HepG2 (cell line): ENCODE measurements around the gene DCDC1. TPM values are rescaled to one million over a fixed set of nuclear protein-coding genes. Genes with fewer than 3 reads are reported as not detected.

Source experiments
- ATAC-seq: fragments of 200-7000 bp; cut with Tn5 transposase; 3 replicates; pipeline ENCODE4 v1.9.1; 2020; ENCODE audit warnings: mild to moderate bottlenecking, moderate library complexity
- BruUV-seq: library from RNA; stranded (reverse); fragments of 400-500 nt; replicated peaks from 2 replicates; lab custom pipeline; 2021; lab: Mats Ljungman, UMichigan
- CTCF ChIA-PET: fragments of 300-600 bp; formaldehyde crosslinking; extraction: SDS; loops from one replicate; lab custom pipeline; 2021; ENCODE audit warnings: low total read pairs, inconsistent platforms, low intra/inter-chr PET ratio; lab: Yijun Ruan, JAX
- POLR2A ChIA-PET: fragments of 350-600 bp; sonication (Branson Sonifier 250); formaldehyde crosslinking; loops from one replicate; lab custom pipeline; 2020; ENCODE audit warnings: antibody characterized with exemption, inconsistent platforms; lab: Yijun Ruan, JAX
- DNase-seq: peaks from one replicate; pipeline ENCODE4 v3.0.0-alpha.2; 2015; ENCODE audit warnings: low spot score
- FAIRE-seq: peaks from 3 replicates; lab custom pipeline; 2011; peaks lifted over from hg19 to GRCh38; lab: Jason Lieb, UNC
- H2AFZ ChIP-seq: one replicate; pipeline ENCODE4 v1.6.1; 2011; ENCODE audit warnings: low read length, inconsistent platforms
- H3K27ac ChIP-seq: fragments of 300-600 bp; 3 replicates; pipeline ENCODE4 v1.8.0; 2011; ENCODE audit warnings: mixed run types, mild to moderate bottlenecking, mixed read lengths, low read length, inconsistent platforms; ENCODE audit not compliant: insufficient read depth; ENCODE audit errors: extremely low read length
- H3K27me3 ChIP-seq, 2 experiments: fragments of 200-600 bp in 1 of 2; 2 replicates in 1 of 2; 3 replicates in 1 of 2; pipeline versions ENCODE4 v1.6.0 to v1.8.0; 2011; ENCODE audit warnings: low read length in 2 of 2, mild to moderate bottlenecking in 2 of 2, moderate library complexity in 2 of 2, inconsistent platforms in 1 of 2; ENCODE audit not compliant: insufficient read depth in 2 of 2, control insufficient read depth in 1 of 2
- H3K36me3 ChIP-seq, 2 experiments: fragments of 200-600 bp in 1 of 2; replicated peaks in 1 of 2; 2 replicates in 1 of 2; 3 replicates in 1 of 2; pipeline versions ENCODE4 v1.5.1 to v1.8.0; 2011; ENCODE audit warnings: low read length in 2 of 2, inconsistent platforms in 1 of 2; ENCODE audit not compliant: insufficient read depth in 2 of 2, control insufficient read depth in 1 of 2
- H3K4me1 ChIP-seq: 2 replicates; pipeline ENCODE4 v1.5.1; 2012; ENCODE audit warnings: low read length, inconsistent platforms; ENCODE audit not compliant: insufficient read depth
- H3K4me2 ChIP-seq: 2 replicates; pipeline ENCODE4 v1.6.0; 2011; ENCODE audit warnings: low read depth, low read length, inconsistent platforms
- H3K4me3 ChIP-seq, 3 experiments: fragments of 200-600 bp in 1 of 3; sonication (generic), shearing (Covaris generic) in 1 of 3; replicated peaks in 1 of 3; 2 replicates each; pipeline ENCODE4 v1.5.1; 2011 to 2016; ENCODE audit warnings: low read length in 3 of 3, inconsistent platforms in 2 of 3, low read depth in 2 of 3, mild to moderate bottlenecking in 2 of 3, control low read depth in 1 of 3, mixed read lengths in 1 of 3; ENCODE audit not compliant: insufficient read depth in 1 of 3
- H3K79me2 ChIP-seq: one replicate; pipeline ENCODE4 v1.6.1; 2011; ENCODE audit warnings: low read length, inconsistent platforms; ENCODE audit not compliant: insufficient read depth
- H3K9ac ChIP-seq: 2 replicates; pipeline ENCODE4 v1.6.0; 2011; ENCODE audit warnings: mild to moderate bottlenecking, low read depth, low read length, inconsistent platforms; ENCODE audit not compliant: insufficient read depth
- H3K9me3 ChIP-seq: 2 replicates; pipeline ENCODE4 v1.5.1; 2012; ENCODE audit warnings: mild to moderate bottlenecking, low read length
- H4K20me1 ChIP-seq: 2 replicates; pipeline ENCODE4 v1.6.0; 2011; ENCODE audit warnings: inconsistent platforms, mild to moderate bottlenecking, low read length, moderate library complexity; ENCODE audit not compliant: insufficient read depth
- ARNT ChIP-seq: fragments of 450-650 bp; IDR thresholded peaks from 2 replicates; pipeline ENCODE4 v1.6.1; 2017
- ARNT2 ChIP-seq: sonication (generic); formaldehyde crosslinking; IDR thresholded peaks from 2 replicates; pipeline ENCODE4 v1.8.0; 2022; ENCODE audit warnings: mild to moderate bottlenecking, low read depth, missing genetic modification reagents, moderate library complexity
- ATM ChIP-seq: fragments of 450-650 bp; IDR thresholded peaks from 2 replicates; pipeline ENCODE4 v1.7.1; 2017; ENCODE audit warnings: mild to moderate bottlenecking, borderline replicate concordance
- CAMTA2 ChIP-seq: sonication (generic); formaldehyde crosslinking; IDR thresholded peaks from 2 replicates; pipeline ENCODE4 v1.4.0; 2020; ENCODE audit warnings: mild to moderate bottlenecking, missing genetic modification reagents, borderline replicate concordance
- GMEB2 ChIP-seq: IDR thresholded peaks from 2 replicates; pipeline ENCODE4 v1.6.1; 2016; ENCODE audit warnings: missing biosample characterization, missing genetic modification reagents, low read depth
- GZF1 ChIP-seq: sonication (generic); formaldehyde crosslinking; IDR thresholded peaks from 2 replicates; pipeline ENCODE4 v1.5.1; 2020; ENCODE audit warnings: mild to moderate bottlenecking, missing genetic modification reagents
- HES4 ChIP-seq: sonication (generic); formaldehyde crosslinking; IDR thresholded peaks from 2 replicates; pipeline ENCODE4 v1.9.0; 2021; ENCODE audit warnings: mild to moderate bottlenecking, missing genetic modification reagents, borderline replicate concordance
- MAFF ChIP-seq: IDR thresholded peaks from 2 replicates; pipeline ENCODE4 v1.6.1; 2011; ENCODE audit warnings: low read depth, low read length, improper control_type of control experiment
- PAX8 ChIP-seq: sonication (generic); formaldehyde crosslinking; IDR thresholded peaks from 2 replicates; pipeline ENCODE4 v1.8.0; 2022; ENCODE audit warnings: mild to moderate bottlenecking, missing genetic modification reagents, borderline replicate concordance
- POGK ChIP-seq: sonication (generic); formaldehyde crosslinking; conservative IDR thresholded peaks from 2 replicates; pipeline ENCODE4 v1.8.0; 2022; ENCODE audit warnings: mild to moderate bottlenecking, moderate library complexity, missing genetic modification reagents
- SMAD9 ChIP-seq: sonication (generic); formaldehyde crosslinking; IDR thresholded peaks from 2 replicates; pipeline ENCODE4 v1.5.1; 2020; ENCODE audit warnings: mild to moderate bottlenecking, missing genetic modification reagents
- TFDP1 ChIP-seq: IDR thresholded peaks from 2 replicates; pipeline ENCODE4 v1.6.1; 2016; ENCODE audit warnings: missing compliant biosample characterization, missing genetic modification reagents, borderline replicate concordance
- ZNF383 ChIP-seq: sonication (generic); formaldehyde crosslinking; IDR thresholded peaks from 2 replicates; pipeline ENCODE4 v1.4.0; 2020; ENCODE audit warnings: missing genetic modification reagents, mild to moderate bottlenecking, borderline replicate concordance
- ZNF549 ChIP-seq: sonication (generic); formaldehyde crosslinking; IDR thresholded peaks from 2 replicates; pipeline ENCODE4 v1.5.0; 2020; ENCODE audit warnings: missing genetic modification reagents
- ZNF589 ChIP-seq: sonication (generic); formaldehyde crosslinking; conservative IDR thresholded peaks from 2 replicates; pipeline ENCODE4 v1.8.0; 2022; ENCODE audit warnings: mild to moderate bottlenecking, moderate library complexity, missing genetic modification reagents
- ZNF781 ChIP-seq: sonication (generic); formaldehyde crosslinking; IDR thresholded peaks from 2 replicates; pipeline ENCODE4 v1.5.1; 2020; ENCODE audit warnings: borderline replicate concordance, mild to moderate bottlenecking, missing genetic modification reagents; ENCODE audit errors: not compliant biosample characterization
- ZNF782 ChIP-seq: sonication (generic); formaldehyde crosslinking; IDR thresholded peaks from 2 replicates; pipeline ENCODE4 v1.4.0; 2020; ENCODE audit warnings: missing genetic modification reagents, mild to moderate bottlenecking, borderline replicate concordance
- ZSCAN22 ChIP-seq: sonication (generic); formaldehyde crosslinking; IDR thresholded peaks from 2 replicates; pipeline ENCODE4 v1.4.0; 2020; ENCODE audit warnings: mild to moderate bottlenecking, missing genetic modification reagents
- WGBS: methylation state at CpG from one replicate; pipeline ENCODE4 v1.1.6; 2017; ENCODE audit warnings: low lambda C conversion rate; 5-methylcytosine and 5-hydroxymethylcytosine counted together
- in situ Hi-C: cut with HindIII; loops from 2 replicates; pipeline ENCODE4 v1.10.0; 2017; ENCODE audit warnings: low pct_unique_long_range_greater_than_20kb; ENCODE audit not compliant: extremely low pct_ligation_motif_present
- intact Hi-C: fragments of 100-400 bp; cut with micrococcal nuclease; formaldehyde crosslinking; loops from one replicate; pipeline ENCODE4 v1.10.0; 2022; ENCODE audit not compliant: unreplicated experiment
- polyA plus RNA-seq, 8 experiments: library from polyadenylated mRNA; depleted of rRNA in 3 of 8; stranded (reverse) in 7 of 8; unstranded in 1 of 8; fragments of >200 nt; fragmentation: Illumina TruSeq in 4 of 8; extraction: Trizol in 4 of 8; gene quantifications; 2 replicates each; pipeline versions ENCODE4 v1.2.1 to v1.2.3, GENCODE V29; 2011 to 2016; ENCODE audit warnings: low read depth in 4 of 8, missing spikeins in 1 of 8, mixed read lengths in 1 of 8; ENCODE audit not compliant: insufficient read depth in 1 of 8
- total RNA-seq, 5 experiments: library from RNA; depleted of rRNA; stranded (reverse); fragments of >200 nt; fragmentation: Illumina TruSeq; extraction: Trizol; gene quantifications; 2 replicates each; pipeline ENCODE4 v1.2.3, GENCODE V29; 2016; ENCODE audit warnings: low read depth in 1 of 5

DCDC1 gene
- total and polyA plus RNA-seq, 2 of the 13 experiments (the other 11 are each of a cell fraction or from before 2014, with no cell fraction given), result 0.12 to 0.27 TPM

GRCh38 chr11:31355131-31355530 is 14.4 kb downstream of the DCDC1 start:
- WGBS, result 0% methylated on average over 2 of the region's 2 CpGs
- H3K4me1 ChIP-seq, result no peaks in the 10 kb centered on the region
- no peaks in the 10 kb centered on the region for H3K9me3 ChIP-seq
- DNase-seq (no peak), ATAC-seq (no peak), FAIRE-seq (no peak)
- no peak overlapping the region for H2AFZ ChIP-seq
- ChIA-PET CTCF (no interaction called here), POLR2A (no interaction called here)
- BruUV-seq, result no TSS peak
- H4K20me1 ChIP-seq, result no peaks in the 10 kb centered on the region
- H3K36me3 ChIP-seq, result no peaks in the 10 kb centered on the region
- no peak overlapping the region for H3K27ac ChIP-seq
- no peak overlapping the region for H3K9ac ChIP-seq
- 0 out of 5 replicates have a peak, but pooled peaks cover 0 to 2% of the 10 kb centered on the region in 2 experiments for H3K27me3 ChIP-seq
- no peak overlapping the region for H3K4me3 ChIP-seq
- intact Hi-C loops, result no loop called here
- no peak overlapping the region for H3K4me2 ChIP-seq
- no peaks in the 10 kb centered on the region for H3K79me2 ChIP-seq
- in situ Hi-C loops, result no loop called here
- no peak for TF ChIP-seq ZNF589 (CRISPR knock-in tag)
- no peak for TF ChIP-seq ZSCAN22 (CRISPR knock-in tag)
- TF ChIP-seq GZF1 (CRISPR knock-in tag), result no peak
- TF ChIP-seq SMAD9 (CRISPR knock-in tag), result no peak
- TF ChIP-seq ATM, result no peak
- TF ChIP-seq MAFF, result no peak
- TF ChIP-seq ARNT2 (CRISPR knock-in tag), result no peak
- no peak for TF ChIP-seq ZNF549 (CRISPR knock-in tag)
- TF ChIP-seq POGK, result no peak
- no peak for TF ChIP-seq CAMTA2 (CRISPR knock-in tag)
- no peak for TF ChIP-seq ARNT
- TF ChIP-seq HES4, result no peak
- no peak for TF ChIP-seq PAX8
- no peak for TF ChIP-seq ZNF782 (CRISPR knock-in tag)
- TF ChIP-seq GMEB2, result no peak
- no peak for TF ChIP-seq TFDP1 (CRISPR knock-in tag)
- no peak for TF ChIP-seq ZNF781 (CRISPR knock-in tag)
- TF ChIP-seq ZNF383 (CRISPR knock-in tag), result no peak
